Fibroblast of mammary gland (primary cell): Measurements from ENCODE around the gene MGRN1.

Source experiments
- DNase-seq: peaks from one replicate; pipeline ENCODE4 v3.0.0-alpha.2; 2010; ENCODE audit warnings: low read depth
- H3K4me3 ChIP-seq: 2 replicates; pipeline ENCODE4 v1.5.1; 2011; ENCODE audit warnings: low read depth, mild to moderate bottlenecking, low read length, moderate library complexity; ENCODE audit not compliant: control insufficient read depth
- TF ChIP-seq, protein P1 (sequence below): conservative IDR thresholded peaks from 2 replicates; pipeline ENCODE4 v1.5.1; 2011; ENCODE audit warnings: low read depth, low read length, inconsistent platforms; ENCODE audit not compliant: control insufficient read depth, insufficient read depth

The MGRN1 gene

DNA sequence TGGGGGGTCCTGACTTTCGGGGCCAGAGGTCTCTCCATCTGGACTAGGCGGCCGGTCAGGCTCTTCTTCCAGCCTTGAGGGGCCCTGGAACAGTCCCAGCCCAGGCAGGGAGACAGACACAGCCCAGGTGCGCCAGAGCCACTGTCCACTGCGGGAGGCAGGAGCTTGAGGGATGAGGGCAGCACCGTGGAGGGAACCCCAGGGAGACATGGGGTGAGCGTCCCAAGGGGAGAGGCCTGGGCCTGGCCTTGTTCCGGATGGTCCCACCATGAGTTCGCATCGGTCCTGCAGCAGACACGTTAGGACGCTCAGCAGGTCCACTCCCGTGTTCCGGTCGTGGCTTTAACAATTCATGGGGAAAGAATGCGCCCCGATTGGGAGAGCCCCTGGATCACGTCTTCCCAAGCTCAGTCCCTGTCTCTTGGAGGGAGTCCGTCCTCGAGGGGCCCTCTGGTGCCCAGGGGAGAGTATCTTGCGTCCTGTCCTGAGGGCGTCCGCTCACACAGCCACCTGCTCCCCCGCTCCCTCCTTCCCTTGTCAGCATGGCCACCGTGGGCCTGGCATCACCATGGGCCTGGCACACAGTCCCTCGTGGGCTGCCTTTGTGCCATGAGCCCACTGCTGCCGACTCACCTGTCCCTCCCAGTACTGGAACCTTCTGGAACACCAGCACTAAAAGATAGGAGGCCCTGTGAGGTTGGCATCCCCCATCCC is 62.0 kb downstream of the MGRN1 start:
- H3K4me3 ChIP-seq = no peak overlapping the region
- DNase-seq = no peak

DNA sequence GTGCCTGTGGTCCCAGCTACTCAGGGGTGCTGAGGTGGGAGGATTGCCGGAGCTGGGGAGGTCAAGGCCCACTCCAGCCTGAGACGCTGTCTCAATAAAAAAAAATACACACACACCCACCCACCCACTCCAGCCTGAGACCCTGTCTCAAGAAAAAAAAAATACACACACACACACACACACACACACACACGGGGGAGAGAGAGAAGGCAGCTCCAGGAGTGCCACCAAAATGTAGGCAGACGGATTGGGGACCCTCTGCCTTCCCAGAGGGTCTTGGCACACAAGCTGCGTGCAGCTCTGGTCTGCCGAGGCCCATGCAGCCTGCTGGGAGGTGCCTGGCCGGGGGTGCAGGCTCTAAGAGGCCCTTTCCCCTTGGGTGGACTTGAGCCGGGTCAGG is 62.8 kb downstream of the MGRN1 start:
- DNase-seq = no peak
- TF ChIP-seq, protein P1, sequence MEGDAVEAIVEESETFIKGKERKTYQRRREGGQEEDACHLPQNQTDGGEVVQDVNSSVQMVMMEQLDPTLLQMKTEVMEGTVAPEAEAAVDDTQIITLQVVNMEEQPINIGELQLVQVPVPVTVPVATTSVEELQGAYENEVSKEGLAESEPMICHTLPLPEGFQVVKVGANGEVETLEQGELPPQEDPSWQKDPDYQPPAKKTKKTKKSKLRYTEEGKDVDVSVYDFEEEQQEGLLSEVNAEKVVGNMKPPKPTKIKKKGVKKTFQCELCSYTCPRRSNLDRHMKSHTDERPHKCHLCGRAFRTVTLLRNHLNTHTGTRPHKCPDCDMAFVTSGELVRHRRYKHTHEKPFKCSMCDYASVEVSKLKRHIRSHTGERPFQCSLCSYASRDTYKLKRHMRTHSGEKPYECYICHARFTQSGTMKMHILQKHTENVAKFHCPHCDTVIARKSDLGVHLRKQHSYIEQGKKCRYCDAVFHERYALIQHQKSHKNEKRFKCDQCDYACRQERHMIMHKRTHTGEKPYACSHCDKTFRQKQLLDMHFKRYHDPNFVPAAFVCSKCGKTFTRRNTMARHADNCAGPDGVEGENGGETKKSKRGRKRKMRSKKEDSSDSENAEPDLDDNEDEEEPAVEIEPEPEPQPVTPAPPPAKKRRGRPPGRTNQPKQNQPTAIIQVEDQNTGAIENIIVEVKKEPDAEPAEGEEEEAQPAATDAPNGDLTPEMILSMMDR = no peak
- no peak overlapping the region for H3K4me3 ChIP-seq

More for the DNA sequence above, 62.0 kb downstream of the MGRN1 start:
- TF ChIP-seq, protein P1 = no peak

DNA sequence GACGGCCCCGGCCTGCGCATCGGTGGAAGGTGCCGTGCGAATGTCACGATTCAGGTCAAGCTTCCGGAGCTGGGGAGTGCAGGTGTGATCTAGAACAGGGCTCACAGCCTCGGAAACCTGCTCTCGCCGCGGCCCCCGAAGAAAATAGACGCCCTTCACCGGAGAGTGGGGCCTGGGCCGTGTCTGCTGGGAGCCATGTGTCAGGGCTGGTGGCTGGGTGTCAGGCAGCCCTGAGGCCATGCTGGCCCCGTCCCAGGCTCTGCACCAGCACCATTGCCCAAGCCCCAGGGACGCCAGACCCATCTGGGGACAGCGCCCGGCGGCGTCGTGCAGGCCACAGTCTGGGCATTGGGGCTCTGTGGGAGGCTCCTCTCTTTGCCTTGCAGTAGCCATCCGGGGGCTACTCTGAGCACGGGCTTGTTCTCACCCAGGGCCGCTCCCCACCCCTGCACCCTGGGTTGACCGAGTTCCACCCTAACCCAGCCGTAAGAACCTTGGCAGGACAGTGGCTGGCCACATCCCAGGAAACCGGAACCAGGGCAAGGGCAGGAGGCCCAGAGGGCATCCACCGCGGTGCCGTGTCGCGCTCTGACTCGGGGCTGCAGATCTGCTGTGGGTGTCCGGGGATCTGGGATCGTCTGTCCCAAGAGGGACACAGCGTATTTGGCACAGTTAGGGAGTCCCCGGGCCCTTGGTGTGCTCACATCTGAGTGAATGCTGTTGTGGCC is 63.5 kb downstream of the MGRN1 start:
- TF ChIP-seq, protein P1 = no peak
- DNase-seq = no peak
- no peak overlapping the region for H3K4me3 ChIP-seq

DNA sequence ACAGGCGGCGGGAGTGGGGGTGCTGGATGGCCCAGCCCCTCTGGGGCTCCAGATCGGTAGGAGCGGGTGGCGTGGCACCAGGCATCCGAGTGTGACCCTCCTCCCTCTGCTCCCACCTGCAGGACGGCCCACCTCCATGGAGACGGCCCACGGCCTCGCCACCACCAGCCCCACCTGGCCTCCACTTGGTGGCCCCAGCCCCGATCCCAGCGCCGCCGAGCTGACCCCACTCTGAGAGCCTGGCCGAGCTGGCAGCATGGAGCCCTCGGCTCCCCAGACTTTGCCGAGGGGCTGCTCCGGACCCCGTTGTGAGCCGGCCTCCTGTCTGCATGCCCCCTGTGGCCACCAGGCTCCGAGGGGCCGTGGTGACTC is 64.0 kb downstream of the MGRN1 start:
- no peak overlapping the region for H3K4me3 ChIP-seq
- TF ChIP-seq, protein P1 = no peak
- DNase-seq = no peak

DNA sequence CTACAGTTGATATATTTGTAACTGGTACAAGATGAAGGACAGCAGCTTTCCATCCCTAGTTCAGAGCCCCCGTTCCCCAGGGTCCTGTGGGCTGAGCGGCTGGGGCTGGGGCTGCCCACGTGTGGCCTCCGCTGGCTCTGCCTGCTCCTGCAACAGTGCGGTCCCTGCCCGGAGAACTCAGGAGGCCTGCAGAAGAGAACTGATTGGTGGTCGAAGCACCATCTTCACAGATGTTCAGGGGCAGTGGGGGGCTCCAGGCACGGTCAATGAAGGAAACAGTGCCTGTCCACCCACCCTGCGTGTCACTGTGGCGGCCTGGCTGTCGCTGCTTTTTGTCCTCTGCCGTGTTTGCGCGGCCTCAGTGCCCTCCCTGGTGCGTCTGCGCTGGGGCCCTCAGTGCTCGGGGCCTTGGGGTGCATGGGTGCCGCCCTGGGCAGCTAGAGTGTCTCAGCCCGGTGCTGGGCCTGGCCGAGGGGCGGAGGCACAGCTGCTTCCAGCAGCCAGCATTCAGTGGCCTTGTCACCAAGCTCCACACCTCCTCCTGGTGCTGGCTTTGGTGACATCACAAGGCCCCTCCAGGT is 64.6 kb downstream of the MGRN1 start:
- H3K4me3 ChIP-seq = no peak overlapping the region
- TF ChIP-seq, protein P1 = no peak
- DNase-seq = no peak

DNA sequence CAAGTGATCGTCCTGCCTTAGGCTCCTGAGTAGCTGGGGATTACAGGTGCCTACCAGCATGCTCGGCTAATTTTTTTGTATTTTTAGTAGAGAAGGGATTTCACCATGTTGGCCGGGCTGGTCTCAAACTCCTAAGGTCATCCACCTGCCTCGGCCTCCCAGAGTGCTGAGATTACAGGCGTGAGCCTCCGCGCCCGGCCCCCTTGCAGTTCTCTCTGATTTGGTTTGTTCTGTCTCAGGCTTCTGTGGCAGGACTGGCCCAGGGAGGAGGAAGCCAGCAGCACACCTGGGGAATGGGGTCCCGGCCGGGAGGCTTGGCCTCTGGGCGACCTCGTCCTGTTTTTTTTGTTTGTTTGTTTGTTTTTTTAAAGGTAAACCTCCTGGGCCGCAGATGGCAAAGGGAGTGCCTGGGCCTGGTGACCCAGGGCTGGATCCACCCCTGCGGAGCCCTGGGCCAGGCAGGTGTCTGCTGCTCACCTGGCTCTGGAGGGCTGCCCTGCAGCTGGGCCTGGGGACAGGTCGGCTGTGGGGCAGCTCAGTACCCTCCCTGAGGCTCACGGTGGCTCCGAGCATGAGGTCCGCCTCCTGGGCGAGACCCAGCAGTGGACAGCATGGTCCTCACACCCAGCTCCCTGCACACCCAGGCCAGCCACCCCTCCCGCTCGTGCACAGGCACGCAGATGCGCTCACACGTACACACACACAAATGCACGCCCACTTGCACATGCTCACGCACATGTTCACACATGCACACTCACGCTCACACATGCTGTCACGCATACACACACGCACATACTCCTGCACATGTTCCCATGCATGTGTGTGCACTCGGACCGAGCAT is 65.5 kb downstream of the MGRN1 start:
- no peak for DNase-seq
- TF ChIP-seq, protein P1 = no peak
- no peak overlapping the region for H3K4me3 ChIP-seq
